GM18517 (cell line): ENCODE data around the gene RALGPS1.

Experiments
- ATAC-seq: cut with Tn5 transposase; IDR thresholded peaks from one replicate; pipeline ENCODE4 v1.9.1; 2021; ENCODE audit warnings: mild to moderate bottlenecking, moderate library complexity; ENCODE audit not compliant: unreplicated experiment

The RALGPS1 gene

DNA sequence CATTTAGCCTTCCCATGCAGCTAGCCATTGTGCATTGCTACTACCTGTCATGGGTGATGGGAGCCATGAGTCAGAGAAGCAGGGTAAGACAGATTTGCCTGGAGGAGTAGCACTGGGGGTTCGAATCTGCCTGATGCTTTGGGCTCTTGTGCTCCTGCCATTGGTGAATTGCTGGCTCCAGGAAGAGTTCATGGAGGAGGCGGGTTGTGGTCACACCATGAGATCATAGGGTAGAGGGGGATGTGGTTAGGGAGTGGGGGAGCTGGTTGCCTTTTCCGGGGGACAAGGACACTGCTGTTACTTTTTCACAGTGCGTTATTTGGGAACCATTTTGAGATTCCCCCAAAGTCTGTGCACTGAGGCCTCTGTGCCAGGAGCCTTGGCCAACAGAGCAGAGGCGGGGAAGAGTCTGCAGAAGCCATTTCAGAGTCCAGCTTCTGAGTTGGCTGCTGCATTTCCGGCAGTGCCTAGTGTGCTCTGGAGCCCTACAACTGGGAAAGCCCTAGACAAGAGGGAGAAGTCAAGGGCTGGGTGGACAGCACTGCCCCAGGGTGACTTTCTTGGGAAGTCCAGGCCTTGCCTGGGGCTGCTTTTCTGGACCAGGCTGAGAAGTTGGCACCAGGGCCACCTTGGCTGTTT, 201.6 kb downstream of the RALGPS1 start:
- ATAC-seq = no peak

DNA sequence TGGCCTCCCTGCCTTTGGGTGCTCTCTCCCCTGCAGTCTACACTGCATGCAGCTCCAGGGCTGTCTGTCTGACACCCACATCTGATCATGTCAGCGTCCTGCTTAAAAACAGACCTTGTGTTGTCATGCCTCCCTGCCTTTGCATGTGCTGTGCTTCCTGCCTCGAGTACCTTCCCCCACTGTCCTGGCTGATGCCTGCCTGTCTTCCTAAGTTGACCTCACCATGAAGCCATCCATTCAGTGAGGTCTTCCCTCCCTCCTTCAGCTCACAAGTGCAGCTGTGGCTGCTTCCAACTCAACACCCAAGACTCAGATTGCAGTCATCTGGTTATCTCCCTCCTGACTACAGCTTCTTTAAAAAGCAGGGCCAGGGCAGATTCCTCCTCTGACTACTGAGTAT, 202.4 kb downstream of the RALGPS1 start:
- ATAC-seq = no peak

- no peak for ATAC-seq
Observed at GRCh38 chr9:127117801-127118200, 203.2 kb downstream of the RALGPS1 start.

DNA sequence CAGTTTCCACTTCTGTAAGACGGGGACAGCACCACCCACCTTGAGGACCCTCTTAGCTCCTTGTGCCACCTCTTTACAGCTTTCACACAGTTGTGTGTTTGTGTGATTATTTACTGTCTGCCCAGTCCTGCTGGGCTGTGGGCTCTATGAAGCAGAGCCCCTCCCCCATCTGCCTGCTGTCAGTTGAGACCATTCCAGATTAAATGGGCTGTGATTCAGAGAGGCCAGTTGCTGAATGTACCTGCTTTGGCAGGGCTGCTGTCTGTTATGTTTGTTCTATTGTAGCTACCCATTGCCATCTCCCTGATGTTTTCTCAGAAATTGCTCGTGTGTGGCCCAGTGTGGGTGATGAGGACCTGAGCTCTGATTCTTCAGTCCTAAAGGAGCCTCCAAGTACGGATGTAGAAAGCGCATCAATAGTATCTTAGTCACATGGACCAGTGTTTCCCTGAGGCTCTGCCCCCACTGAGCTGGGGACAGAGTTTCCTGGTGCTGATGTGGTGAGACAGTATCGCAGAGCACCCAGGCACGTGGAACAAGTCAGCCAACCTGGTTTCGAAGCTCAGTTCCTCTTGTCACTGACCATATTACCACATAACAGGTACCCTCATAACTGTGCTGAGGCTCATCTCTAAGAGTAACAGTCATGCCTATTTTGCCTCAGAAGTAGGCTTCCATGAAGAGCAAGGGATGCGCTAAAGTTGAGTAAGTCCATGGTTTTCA, 204.2 kb downstream of the RALGPS1 start:
- no peak for ATAC-seq

DNA sequence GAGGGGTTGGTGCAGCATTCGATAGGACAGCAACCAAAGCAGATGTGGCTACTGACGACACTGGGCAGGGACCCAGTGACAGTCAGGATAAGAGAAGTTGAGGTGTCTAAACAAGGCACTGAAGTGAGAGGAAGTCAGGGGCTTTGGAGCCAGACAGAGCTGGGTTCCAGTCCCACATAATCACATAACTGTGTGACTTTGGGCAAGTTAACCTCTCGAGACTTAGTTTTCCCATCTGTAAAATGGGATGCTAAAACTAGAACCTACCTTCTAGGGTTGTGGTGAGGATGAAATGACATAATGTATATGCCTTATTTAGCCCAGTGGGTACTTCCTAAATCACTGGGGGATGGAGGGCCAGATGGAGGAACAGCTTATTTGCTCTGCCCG, 204.7 kb downstream of the RALGPS1 start:
- ATAC-seq = no peak

DNA sequence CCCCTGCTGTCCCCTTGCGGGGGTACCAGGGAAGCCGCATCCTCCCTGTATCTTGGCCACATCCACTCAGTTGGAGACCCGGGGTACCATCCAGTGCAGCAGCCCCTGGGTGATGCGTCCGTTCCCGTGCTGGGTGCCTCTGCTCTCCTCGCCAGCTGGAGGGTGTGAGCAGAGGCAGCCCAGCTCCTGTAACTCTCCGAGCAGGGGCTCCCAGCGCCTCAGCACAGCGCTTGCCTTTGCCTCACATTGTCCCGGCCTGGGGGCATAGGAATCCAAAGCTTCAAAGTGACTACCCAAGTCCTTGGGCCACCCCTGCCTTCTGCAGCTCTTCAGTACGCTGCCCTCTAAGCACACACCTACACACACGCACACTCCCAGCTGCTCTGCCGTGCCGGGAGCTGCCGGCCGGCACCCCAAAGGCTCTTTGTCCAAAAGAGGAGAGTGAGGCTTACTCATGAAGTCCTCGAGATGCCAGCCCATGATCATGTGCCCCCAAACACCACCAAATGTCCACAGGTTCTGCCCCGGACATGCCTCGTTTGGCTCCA, 207.1 kb downstream of the RALGPS1 start:
- ATAC-seq = no peak

DNA sequence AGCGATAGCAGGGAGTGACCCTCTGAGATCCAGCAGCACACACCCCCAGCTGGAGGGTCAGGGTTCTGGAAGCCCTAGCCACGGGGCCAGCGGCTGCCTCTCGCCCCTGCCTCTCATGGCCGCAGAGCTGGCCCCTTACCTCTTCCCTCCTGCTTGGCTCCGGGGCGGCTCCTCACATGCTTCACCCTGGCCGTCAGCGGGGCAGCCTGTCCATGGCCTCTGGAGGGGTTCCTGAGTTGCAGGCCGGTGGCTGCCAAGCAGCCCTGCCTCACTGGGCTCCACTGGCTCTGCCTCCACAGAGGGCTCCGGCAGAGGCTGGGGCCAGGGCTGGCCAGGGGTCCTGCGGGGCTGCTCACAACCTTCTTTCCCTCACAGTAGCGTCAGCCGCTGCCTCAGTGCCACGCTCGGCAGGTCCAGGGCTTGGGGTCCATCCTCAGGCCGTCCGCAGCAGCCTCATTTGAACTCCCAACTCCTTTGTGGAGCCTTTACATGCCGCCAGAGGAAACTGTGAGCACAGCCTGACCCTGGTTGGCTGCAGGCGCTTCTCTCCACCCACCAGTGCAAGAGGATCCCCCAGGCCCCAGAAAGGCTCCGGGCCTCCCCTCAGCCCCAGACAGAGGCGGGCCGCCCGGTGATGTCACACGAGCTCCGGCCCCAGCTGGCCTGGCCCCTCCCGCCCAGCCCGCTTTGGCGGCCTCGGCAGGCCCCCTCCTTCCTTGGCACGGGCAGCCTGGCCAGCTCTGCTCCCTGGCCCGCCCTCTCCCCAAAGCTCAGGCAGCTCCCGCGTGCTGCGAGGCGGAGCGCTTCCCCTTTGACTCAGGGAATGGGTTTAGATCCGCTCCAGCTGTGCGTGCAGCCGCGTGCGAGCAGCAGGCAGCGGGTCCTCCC, 207.8 kb downstream of the RALGPS1 start, which contains the start of gene ANGPTL2:
Gene ANGPTL2 (minus strand): TSS at position 460 of the 888 bp plus-strand sequence. CDS start 13,904 bp downstream, outside the sequence.
- ATAC-seq = no peak

- ATAC-seq = no peak
Observed at GRCh38 chr9:127123064-127123890, 208.7 kb downstream of the RALGPS1 start.

GRCh38 chr9:127124111-127124531, 209.5 kb downstream of the RALGPS1 start:
- no peak for ATAC-seq

GRCh38 chr9:127124792-127125191, 210.2 kb downstream of the RALGPS1 start:
- ATAC-seq = no peak

DNA sequence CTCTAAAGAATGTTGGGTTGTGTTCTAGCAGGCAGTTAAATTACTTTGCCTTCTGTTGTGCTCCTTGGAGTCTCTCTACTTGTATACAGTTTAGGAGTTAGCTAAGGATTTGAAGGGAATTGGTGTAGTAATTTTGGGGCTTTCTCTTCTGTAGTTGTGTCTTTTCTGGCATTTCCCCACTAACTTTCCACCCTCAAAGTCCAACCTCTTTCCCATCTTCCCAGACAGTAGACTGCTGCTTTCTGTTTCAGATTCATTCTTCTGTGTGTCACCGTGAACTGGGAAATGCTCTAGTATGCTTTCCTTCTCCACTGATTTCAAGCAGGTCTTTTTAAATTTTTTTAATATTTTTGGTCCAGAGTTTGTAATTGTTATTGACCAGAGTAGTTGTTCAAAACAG, 212.4 kb downstream of the RALGPS1 start:
- no peak for ATAC-seq

DNA sequence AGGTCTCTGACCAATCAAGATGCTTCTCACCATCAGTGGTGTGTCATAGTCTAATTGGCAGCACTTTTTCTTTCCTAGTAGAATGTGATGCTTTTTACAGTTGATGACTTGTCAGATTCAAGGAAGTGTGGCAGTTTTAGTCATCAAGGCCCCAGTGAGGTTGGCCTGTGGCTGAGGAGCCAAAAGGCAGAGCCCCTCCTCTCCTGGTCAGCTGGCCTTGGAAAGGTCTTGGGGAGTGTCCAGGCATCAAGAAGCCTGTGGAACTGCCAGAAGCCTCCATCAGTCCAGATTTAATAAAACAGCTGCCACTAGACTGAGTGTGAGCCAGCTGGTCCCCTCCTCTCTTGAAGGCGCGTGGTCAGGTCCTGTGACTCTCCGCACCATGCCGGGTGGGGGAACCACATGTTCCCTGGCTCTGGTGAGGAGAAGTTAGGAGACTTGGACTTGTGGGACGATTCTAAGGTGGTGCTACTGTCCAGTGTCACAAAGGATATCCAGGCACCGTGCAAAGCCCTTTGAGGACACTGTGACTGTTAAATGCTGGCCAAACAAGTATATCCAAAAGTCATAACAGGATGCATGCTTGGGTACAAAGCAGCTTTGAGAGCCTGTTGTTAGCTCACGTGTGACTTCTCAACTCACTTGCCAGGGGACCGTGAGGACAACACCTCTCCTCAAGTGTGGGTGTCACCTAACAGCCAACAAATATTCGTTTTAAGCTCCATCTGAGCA, 213.9 kb downstream of the RALGPS1 start:
- ATAC-seq = no peak

DNA sequence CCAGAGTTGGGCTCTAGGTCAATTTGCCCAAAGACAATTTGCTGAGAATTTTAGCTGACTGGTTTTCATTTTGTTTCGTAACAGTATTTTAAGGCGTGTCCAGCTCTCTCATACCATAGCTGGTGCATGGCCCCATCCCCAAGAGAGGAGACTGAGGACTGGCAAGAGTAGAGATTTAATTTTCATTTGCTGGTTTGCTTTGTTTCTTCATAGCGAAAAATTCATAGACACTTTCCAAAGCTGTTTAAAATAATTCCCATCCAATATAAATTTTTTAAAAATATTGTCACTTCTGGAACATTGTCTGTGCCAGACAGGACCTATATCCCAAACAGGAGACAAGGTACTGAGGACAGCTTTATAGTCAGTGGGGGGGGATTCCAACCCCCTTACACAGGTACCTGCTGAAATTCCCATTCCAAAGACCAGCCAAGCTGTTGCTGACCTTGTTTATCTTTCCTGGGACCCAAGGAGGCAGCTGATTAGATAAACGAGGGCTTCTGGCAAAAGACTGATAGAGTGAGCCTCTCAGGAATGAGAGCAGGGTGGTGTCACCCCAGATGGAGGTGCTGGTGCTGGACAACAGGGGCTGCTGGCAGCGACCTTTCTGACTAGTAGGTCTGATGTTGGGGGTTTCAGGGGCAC, 214.6 kb downstream of the RALGPS1 start:
- ATAC-seq = no peak

DNA sequence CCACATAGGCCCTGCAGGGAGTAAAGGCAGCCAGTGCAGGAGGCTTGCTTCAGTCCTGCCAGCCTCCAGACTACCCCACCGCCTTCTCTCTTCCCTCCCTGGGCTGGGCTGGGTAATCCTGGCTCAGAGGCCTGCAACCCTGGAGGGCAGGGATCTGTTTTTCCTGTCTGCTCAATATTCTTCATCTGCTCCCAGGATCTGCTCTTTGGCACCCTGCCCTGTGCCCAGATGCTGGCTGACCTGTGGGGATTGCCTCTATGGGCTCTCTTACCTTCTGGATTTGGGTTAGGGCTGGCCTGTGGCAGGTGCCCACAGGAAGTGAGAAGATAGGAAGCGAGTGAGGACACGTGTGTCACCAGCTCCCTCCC, 215.1 kb downstream of the RALGPS1 start:
- ATAC-seq = no peak

DNA sequence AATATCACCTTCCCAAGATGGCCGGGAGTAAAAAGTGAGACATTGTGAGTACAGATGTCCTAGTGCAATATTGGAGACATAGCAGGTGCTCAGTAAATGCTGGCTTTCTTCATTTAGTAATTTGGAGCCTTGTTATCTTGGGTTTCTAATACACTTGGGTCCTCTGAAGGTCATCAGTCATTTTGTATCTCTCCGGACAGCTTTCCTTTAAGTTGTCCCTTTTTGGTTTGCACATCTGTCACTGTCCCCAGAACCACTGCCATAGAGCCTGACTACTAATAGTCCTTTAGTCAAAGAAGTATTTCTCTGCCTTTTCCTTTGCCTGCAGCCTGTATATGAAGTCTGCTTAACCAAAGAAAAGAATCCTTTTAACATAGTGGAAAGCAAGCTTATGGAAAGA, 215.7 kb downstream of the RALGPS1 start:
- no peak for ATAC-seq

- no peak for ATAC-seq
Observed at GRCh38 chr9:127130661-127131538, 216.3 kb downstream of the RALGPS1 start.

- no peak for ATAC-seq
Observed at GRCh38 chr9:127131871-127132270, 217.3 kb downstream of the RALGPS1 start.

DNA sequence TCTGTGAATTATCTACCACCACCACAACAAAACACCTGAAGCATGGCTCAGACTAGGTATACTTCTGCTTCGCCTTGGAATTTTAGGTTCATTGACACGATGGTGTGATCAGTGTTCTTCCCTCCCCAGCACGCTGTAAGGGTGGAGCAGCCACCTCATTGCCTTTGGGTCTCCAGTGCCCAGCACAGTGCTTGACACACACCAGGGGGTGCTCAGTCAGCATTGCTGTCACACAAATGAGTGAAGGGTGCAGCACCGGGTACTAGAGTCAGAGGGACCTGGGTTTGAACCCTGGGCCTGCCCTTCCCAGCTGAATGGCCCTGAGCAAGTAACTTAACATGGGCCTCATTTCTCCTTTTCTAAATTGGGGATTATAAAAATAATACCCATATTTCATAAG, 217.8 kb downstream of the RALGPS1 start:
- ATAC-seq = no peak
